ENCODE measurements around the gene MYH11.
"Not testable (repeated sequence)": the region's sequence is repeated elsewhere in the genome, so short reads cannot be mapped to it uniquely, and the experiment has no call there.

MYH11 gene

DNA sequence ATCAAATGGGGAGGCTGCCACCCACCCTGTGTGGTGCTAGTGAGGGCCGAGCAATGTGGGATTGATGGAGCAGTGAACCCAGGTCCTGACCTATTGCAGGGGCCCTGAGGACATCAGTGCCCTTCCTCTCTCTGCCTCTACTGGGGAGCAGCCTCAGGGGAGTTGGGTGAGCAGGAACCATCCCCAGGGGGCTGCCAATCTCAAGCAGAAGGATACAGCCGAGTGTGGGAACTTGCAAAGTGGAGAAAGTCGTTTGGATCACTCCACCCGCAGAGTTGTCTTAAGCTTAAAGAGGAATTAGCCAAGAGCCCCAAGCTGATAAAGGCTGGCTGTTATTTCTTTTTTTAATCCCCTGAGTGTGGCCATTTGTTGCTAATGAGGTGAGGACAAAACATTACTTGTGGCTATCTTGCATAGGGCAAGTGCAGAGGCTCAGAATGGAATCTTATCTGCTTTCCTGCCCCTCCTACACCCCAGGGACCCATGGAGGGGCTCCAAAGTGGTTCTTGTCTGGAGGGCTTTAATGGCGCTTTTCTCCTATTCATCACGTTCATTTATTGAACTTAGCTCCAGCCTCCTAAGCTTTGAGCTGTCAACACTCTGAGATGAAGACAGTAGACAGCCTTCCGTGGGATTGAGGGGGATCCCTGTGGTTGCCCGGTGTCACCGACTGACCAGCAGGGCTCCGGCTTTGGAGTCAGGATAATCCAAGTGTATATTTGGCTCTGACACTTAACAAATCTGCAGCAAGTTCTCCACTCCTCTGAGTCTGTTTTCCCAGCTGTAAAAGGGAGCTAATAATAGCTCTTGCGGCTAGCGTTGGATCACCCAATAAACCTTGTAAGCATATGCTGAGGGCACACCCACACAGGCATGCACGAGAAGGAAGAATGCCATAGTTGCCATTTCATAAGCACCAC is 45.1 kb downstream of the MYH11 start:
- in situ Hi-C loops (cut with MboI; ENCODE audit: low sequenced_read_pairs), result no loop called here

DNA sequence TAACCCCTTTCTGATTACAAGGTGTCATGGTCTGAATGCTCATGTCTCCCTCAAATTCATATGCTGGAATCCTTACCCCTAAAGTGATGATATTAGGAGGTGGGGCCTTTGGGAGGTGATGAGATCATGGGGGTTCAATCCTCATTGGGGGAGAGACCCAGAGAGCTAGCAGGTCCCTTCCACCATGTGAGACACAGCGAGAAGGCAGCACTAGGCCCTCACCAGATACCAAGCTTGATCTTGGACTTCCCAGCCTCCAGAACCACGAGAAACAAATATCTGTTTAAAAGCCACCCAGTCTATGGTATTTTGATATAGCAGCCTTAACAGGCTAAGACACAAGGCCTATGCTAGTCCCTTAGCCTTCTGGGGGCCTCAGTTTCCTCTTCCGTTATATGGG is 45.9 kb downstream of the MYH11 start:
- in situ Hi-C loops (cut with MboI; ENCODE audit: low sequenced_read_pairs), result no loop called here

DNA sequence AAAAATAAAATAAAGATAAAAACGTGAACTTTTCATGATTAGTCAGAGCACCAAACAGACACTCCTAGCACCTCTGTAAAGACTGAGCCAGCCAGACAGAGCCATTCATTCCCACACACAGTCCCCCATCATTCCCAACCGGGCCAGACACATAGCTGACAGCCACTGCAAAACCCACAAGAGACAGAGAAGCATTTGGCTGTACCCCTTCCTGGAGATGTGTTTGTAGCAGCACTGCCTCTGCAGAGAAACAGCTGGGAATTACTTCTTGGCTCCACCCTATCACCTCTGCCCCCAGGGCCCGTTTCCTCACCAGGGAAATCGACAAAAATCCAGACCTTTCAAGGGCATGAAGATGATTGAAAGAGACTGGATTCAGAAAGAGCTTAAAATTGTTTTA is 46.4 kb downstream of the MYH11 start:
- in situ Hi-C loops (cut with MboI; ENCODE audit: low sequenced_read_pairs), result no loop called here

DNA sequence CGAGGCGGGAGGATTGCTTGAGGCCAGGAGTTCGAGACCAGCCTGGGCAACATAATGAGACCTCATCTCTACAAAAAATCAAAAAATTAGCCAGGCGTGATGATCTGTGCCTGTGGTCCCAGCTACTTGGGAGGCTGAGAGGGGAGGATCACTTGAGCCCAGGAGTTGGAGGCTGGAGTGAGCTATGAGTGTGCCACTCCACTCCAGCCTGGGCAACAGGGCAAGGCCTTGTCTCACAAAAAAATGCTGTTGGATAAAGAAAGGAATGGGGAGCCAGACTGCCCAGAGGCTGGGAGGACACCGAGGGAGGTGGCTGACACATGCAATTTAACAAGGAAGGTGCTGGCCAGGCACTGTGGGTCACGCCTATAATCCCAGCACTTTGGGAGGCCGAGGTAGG is 47.5 kb downstream of the MYH11 start:
- in situ Hi-C loops (cut with MboI; ENCODE audit: low sequenced_read_pairs), result not testable (repeated sequence)

DNA sequence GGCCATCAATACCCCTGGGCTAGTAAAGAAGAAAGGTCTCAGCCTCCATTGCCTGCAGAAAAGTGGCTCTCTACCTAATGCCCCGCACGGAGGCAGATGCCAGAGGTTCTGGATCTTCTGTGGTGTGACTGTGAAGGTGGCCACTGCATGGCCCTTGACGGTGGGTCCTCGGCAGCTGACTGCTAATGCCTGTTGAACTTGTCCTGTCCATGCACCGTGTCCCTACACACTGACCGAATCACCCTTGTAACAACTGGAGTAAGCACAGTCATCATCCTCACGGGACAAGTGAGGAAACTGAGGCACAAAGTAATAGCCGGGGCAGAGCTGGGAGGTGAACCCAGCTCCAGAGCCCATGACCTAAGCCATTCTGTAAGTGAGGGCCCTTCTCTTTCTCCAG is 48.8 kb downstream of the MYH11 start:
- in situ Hi-C loops (cut with MboI; ENCODE audit: low sequenced_read_pairs), result no loop called here

DNA sequence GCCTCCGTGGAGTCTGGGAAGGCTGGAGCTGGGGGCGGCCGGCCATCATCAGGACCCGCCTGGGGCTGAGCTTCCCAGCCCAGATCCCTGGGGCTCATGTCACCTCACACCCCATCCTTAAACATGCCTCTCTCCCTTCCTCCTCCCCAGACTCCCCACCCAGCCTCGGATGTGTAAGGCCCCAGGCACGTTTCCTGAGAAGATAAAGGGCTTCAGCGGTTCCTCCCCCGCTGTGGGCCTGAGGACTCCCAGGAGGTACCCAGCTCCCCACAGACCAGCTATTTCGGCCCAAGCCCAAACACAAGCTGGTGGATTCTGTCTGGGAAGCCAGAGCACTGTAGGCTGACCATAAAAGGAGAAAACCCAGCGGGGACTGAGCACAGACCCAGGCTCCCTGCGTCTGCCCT is 49.2 kb downstream of the MYH11 start:
- in situ Hi-C loops (cut with MboI; ENCODE audit: low sequenced_read_pairs), result no loop called here

DNA sequence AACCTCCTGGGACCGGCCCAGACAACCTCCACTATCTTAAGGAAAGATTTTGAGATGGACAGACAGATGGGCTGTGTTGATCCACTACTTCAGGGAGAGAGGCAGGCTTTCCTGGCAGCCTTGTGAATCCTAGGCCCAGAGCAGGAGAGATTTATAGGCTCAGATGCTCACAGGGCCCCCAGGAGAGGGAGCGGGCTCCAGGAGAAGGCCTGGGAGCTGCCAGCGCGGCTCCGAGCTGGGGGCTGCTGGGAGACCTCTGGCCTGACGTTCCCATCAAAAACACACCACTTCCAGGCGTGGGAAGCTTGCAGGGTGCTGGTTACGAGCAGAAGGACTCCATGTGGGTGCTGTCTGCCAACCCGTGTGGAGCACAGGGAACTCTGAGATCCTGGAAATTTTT is 53.2 kb downstream of the MYH11 start:
- in situ Hi-C loops (cut with MboI; ENCODE audit: low sequenced_read_pairs), result no loop called here

DNA sequence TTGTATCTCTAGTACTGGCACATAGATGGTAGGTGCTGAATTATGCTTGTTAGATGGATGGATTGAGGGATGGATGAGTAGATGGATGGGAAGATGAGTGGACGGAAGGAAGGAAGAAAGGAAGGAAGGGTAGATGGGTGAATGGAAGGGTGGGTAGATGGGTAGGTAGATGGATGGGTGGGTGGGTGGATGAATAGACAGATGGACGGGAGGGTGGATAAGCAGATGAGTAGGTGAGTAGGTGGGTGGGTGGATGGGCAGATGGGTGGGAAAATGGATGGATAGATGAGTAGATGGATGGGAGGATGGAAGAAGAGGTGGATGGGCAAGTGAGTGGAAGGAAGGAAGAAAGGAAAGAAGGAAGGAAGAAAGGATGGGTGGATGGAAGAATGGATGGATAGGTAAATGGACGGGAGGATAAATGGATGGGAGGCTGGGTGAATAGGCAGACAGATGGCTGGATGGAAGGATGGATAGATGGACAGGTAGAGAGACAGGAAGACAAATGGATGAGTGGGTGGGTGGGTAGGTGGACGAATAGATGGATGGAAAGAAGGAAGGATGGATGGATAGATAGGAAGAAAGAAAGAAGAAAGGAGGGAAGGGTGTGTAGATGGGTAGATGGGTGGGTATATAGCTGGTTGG is 56.9 kb downstream of the MYH11 start:
- in situ Hi-C loops (cut with MboI; ENCODE audit: low sequenced_read_pairs), result no loop called here

DNA sequence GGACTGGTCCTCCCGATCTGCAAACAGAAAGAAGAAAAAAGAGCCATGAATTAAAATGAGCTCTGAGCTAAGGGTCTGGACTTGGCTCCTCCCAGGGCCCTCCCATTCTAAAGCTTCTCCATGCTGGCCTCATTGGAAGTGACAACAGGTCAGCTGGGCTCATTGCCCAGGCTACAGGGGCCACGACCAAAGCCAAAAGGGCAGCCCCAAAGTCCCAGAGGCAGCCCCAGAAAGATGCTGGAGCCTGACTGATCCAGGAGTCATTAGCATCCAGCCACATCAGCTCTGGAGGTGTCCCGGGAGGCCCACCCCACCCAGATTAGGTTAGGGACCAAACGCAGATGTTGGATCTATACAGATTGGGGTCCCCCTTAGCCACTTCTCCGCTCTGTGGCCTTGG is 58.2 kb downstream of the MYH11 start:
- in situ Hi-C loops (cut with MboI; ENCODE audit: low sequenced_read_pairs), result no loop called here

DNA sequence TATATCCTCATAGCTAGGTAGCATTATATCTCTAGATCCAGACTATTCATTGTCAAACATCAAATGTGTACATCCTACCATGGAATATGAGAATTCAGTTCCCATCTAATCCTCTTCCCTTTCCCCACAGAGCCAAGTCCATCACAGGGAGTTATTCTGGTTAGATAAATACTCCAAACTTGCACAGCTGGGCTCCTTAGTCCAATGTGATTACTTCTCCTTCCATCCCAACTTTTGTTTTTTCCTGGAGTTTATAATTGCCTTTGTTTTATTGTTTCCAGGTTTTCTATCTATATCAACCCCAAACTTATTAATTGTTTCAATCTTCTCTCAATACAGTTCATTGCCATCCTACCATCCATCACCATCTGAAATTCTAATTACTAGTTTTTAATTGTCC is 59.9 kb downstream of the MYH11 start:
- in situ Hi-C loops (cut with MboI; ENCODE audit: low sequenced_read_pairs), result no loop called here

DNA sequence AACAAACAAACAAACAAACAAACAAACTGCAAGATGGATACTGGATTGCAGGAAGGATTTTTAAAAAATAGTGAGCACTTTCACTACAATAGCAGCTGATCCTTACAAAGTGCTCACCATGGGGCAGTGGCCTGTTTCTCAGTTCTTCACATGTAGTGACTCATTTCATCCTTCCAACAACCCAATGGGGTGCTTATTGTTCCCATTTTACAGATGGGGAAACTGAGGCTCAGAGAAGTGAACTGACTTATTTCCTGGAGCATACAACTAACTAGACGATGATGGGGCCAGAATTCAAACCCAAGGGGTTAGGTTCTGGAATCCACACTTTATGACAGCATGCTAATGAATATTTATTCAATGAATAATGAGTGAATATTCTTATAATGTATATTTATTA is 61.2 kb downstream of the MYH11 start:
- in situ Hi-C loops (cut with MboI; ENCODE audit: low sequenced_read_pairs), result no loop called here

DNA sequence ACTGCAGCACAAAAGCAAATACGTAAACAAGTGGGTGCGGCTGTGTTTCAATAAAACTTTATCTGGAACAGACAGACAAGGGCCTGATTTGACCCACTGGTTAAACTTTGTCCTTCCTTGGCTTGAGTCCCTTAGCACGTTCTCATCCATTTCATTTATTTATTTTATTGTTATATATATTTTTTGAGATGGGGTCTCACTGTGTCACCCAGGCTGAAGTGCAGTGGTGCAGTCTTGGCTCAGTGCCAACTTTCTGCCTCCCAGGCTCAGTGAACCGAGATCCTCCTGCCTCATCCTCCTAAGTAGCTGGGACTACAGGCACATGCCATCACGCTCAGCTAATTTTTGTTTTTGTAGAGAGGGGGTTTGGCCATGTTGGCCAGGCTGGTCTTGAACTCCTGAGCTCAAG is 64.3 kb downstream of the MYH11 start:
- in situ Hi-C loops (cut with MboI; ENCODE audit: low sequenced_read_pairs), result no loop called here

DNA sequence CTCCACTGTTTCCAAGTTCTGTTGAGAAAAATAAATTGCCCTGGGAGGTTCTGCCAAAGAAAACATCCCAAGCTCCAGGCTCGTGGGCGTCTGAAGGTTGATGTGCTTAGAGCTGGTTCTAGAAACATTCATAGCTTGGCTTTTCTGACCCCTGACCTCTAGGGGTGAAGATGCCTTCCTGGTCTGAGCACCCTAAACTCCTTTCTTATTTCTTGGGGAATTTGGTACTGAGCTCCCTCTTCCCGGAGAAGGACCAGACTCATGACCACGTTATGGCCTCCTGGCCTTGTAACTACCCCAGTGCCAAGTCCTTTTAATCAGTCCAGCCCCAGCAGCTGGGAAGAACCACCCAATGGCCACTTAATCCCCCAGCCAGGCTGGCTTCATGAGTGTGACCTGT is 66.4 kb downstream of the MYH11 start:
- in situ Hi-C loops (cut with MboI; ENCODE audit: low sequenced_read_pairs), result no loop called here

DNA sequence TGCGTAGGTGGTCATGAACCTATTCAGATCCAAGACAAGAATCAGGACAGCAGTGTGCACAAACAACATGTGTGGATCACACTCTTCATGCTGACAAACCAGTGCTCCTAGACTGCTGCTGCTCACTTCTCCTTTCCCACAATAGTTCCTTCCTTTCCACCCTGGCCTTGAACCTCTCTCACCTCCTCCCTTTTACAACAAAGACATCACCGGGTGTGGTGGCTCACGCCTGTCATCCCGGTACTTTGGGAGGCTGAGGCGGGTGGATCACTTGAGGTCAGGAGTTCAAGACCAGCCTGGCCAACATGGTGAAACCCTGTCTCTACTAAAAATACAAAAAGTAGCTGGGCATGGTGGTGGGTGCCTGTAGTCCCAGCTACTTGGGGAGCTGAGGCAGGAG is 67.0 kb downstream of the MYH11 start:
- in situ Hi-C loops (cut with MboI; ENCODE audit: low sequenced_read_pairs), result not testable (repeated sequence)

DNA sequence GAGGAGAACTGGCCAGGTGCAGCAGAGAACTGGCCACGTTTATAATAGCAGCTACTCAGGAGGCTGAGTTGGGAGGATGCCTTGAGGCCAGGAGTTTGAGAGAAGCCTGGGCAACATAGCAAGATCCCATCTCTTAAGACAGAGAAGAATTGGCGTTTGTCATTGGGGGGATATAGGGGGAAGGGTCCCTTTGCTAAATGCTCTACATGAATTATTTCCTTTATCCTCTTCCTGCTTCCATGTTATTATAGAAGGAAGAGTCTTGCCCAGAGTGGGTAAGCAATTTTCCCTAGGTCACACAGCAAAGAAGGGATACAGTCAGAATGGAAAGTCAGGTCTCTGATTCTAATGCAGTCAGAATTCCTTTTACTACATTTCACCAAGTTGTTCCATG is 68.0 kb downstream of the MYH11 start:
- in situ Hi-C loops (cut with MboI; ENCODE audit: low sequenced_read_pairs), result no loop called here

DNA sequence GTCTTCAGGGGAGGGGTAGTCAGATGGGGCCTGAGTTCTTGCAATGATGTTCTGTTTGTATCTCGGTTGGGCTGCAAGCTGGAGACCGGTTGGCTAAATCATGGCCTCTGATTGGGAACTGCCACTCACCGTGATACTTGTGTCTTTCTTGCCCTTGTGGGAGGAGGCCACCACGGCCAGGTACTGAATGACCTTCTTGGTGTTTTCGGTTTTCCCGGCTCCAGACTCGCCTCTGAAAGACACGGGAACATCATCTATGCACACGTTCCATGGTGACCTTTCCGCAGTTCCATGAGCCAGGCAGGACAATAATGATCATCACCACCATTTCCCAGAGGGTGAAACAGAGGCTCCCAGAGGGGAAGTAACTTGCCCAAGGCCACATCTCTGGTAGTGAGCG is 70.3 kb downstream of the MYH11 start:
- in situ Hi-C loops (cut with MboI; ENCODE audit: low sequenced_read_pairs), result no loop called here

DNA sequence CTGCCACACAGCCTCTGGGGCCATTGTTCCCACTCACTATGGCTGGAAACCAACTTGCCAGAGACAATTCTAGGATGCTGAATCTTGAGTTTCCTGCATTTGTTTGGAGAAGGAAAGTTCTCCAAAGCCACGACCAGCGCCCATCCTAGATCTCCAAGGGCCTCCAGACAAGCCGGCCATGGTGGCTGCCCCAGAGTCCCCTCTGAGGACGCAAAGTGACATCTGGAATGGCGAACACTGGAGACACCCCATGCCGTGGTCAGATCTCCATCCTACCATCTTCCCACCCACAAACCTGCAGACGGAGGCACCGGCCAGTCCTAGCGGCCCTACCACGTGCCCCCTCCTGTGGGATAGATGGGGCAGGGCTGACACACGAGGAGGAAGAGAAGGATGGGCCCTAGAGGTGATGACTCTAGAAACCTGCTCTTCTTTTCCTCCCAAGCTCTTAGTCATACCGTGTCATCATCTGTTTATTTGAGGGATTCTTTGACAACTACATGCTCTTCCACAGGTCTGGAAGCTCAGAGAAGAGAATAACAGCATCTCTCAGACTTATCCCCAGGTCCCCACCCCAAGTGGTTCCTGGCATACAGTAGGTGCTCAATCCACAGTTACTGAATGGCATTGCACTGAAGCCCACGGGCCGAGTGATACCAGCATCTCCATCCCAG is 71.3 kb downstream of the MYH11 start:
- in situ Hi-C loops (cut with MboI; ENCODE audit: low sequenced_read_pairs), result no loop called here

DNA sequence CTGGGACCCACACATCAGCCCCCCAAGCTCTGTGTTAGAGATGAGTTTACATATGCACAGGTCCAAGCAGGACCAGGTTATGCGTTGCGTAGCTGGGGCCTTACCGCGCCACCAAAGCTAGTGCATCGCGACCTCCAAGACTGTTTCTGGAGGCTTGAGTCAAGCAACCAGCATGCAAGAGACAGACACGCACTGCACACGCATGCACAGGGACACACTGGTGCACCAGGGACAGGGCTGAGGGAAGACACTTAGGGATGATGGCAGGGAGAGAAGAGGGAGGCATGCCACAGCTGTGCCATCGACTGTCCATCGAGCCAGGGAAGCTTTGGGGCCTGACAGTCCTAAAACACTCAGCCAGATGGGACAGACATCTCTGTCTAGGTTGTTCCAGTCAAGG is 72.8 kb downstream of the MYH11 start:
- in situ Hi-C loops (cut with MboI; ENCODE audit: low sequenced_read_pairs), result no loop called here

DNA sequence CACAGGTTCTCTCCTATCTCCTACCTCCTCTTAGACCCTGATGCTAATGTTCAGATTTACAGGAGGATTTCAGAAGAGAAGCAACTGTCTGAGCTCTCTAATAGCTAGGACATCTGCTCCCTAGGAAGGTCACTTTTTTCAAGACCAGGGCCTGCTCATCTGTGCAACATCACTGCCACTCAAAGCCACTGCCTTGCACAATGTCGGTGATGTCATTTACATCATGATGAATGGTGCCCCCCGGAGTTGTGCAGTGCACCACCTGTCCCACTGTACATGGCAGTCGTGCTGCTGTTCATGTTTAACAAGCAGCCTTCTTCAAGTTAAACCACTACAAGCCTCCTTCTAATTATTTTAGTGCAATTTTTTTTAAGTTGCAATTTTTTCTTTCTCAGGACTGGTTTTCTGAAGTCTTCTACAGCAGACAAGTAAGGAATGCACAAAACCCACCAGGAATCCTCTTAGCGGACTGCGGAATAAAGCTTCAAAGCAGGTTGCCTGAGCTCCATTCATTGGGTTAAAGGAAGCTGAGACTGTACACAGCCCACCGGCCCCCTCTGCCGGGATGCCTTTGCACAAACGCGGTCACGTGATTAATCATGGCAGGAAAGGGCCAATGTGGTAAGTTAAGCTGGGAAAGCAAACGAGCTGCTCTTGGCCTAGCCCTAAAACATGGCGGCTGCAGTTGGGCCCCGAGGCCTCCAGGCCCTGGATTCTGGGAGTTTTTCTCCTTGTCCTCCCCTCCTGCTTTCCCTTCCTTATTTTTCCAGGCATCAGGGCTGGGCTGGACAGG is 74.1 kb downstream of the MYH11 start:
- in situ Hi-C loops (cut with MboI; ENCODE audit: low sequenced_read_pairs), result no loop called here

DNA sequence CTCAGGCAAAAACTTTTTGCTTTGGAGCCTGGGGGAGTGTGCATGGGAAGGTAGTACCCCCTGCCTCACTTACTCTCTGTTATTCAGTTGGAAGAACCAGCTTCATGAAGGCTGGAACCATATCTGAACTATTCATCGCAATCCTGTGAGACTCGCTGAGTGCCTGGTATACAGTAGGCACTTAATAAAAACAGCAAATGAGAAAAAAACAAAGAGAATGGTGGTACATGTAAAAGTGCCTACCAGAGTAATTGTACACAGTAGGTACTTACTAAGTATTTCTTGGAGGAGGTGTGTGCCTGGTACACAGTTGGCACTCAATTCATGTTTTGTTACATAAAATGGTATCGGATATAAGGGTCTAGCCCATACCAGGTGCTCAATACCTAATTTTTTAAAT is 75.2 kb downstream of the MYH11 start:
- in situ Hi-C loops (cut with MboI; ENCODE audit: low sequenced_read_pairs), result no loop called here

DNA sequence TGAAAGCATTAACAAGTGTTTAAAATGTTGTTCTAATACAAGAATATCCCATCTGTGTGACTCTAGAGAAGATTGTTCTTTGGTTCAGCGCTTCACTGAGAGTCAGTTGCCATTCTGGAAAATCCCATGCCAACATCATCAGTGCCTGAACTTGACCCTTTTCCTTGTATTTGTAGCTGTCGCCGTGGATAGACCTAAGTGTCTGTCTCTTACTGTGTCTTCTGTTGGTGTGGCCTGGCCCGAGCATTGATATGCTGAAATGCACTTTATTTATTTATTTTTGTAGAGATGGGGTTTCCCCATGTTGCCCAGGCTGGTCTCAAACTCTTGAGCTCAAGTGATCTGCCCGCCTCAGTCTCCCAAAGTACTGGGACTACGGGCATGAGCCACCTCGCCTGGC is 76.0 kb downstream of the MYH11 start:
- in situ Hi-C loops (cut with MboI; ENCODE audit: low sequenced_read_pairs), result no loop called here
